ENCODE data around the gene RSU1. TPM values are rescaled to one million over a fixed set of nuclear protein-coding genes. Genes with fewer than 3 reads are reported as not detected.

Gene RSU1
- polyA plus RNA-seq, 2 donors, result 24.7 to 44.6 TPM

DNA sequence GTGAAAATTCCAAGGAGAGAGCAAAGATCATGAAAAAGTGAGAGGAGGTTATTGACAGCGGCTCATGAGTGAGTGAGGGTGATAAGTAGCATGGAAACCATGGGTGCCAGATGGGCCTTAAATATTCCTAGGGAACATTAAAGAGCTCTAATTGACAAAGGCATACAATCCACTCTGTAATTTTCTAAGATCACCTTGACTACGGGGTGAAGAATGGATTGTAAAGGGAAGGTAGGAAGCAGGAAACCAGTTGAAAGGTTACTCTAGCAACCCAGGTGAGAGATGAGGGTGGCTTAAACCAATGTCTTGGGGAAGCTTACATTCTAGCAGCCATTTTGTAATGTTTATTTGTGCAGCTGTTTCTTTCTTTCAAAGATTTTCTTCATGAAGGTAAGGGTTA lies 75.7 kb downstream of the RSU1 start:
- WGBS, 2 donors, result 86 to 96% methylated on average over 2 of the region's 2 CpGs
- no peak overlapping the region for H3K27ac ChIP-seq (ENCODE audit: low read depth in 2 of 2, low read length in 1 of 2)
- H3K9me3 ChIP-seq (ENCODE audit: control insufficient read depth in 2 of 2, insufficient read depth in 1 of 2, low read depth in 1 of 2, low read length in 1 of 2), result no peaks in the 10 kb centered on the region
- H3K4me3 ChIP-seq (ENCODE audit: low read depth in 1 of 2, low read length in 2 of 2), result no peak overlapping the region
- no peaks in the 10 kb centered on the region for H3K36me3 ChIP-seq (ENCODE audit: control insufficient read depth in 2 of 2, insufficient read depth in 2 of 2, low read length in 1 of 2)
- H3K4me1 ChIP-seq (ENCODE audit: control insufficient read depth in 2 of 2, insufficient read depth in 2 of 2, low read length in 1 of 2), result no peaks in the 10 kb centered on the region
- H3K27me3 ChIP-seq (ENCODE audit: control insufficient read depth in 1 of 2, insufficient read depth in 2 of 2, low read length in 2 of 2), result no peaks in the 10 kb centered on the region

DNA sequence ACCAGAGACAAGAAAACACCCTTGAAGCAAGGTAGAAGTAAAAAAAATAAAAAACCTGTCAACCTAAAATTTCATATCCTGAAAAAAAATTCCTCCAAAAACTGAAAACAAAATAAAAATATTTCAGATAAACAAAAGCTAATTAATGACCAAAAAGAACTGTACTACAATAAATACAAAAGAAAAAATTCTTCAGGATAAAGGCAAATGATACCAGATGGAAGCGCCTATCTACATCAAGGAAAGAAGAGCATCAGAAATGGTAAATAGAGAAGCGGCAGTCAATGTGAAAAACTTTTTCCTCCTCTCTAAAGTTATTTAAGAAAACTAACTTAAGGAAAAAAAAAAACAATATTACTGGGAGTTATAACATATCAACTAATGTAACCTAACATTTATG lies 79.8 kb downstream of the RSU1 start:
- 98% methylated on average over 2 of the region's 2 CpGs for WGBS, 2 donors
- Histone ChIP-seq H3K4me3 (ENCODE audit: low read depth in 1 of 2, low read length in 2 of 2) (no peak overlapping the region), H3K9me3 (ENCODE audit: control insufficient read depth in 2 of 2, insufficient read depth in 1 of 2, low read depth in 1 of 2, low read length in 1 of 2) (no peaks in the 10 kb centered on the region), H3K4me1 (ENCODE audit: control insufficient read depth in 2 of 2, insufficient read depth in 2 of 2, low read length in 1 of 2) (no peaks in the 10 kb centered on the region), H3K27me3 (ENCODE audit: control insufficient read depth in 1 of 2, insufficient read depth in 2 of 2, low read length in 2 of 2) (no peaks in the 10 kb centered on the region), H3K27ac (ENCODE audit: low read depth in 2 of 2, low read length in 1 of 2) (no peak overlapping the region), H3K36me3 (ENCODE audit: control insufficient read depth in 2 of 2, insufficient read depth in 2 of 2, low read length in 1 of 2) (no peaks in the 10 kb centered on the region)

DNA sequence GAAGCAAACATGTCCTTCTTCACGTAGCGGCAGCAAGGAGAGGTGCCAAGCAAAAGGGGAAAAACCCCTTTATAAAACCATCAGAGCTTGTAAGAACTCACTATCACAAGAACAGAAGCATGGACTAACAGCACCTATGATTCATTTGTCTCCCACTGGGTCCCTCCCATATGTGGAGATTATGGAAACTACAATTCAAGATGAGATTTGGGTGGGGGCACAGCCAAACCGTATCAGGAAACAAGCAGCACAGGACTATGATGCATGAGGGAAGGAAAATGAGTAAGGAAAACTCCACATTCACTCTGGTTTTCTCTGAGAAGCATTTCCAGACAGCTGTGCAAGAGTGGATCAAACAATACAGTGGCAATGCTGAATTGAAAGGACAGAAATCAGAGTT lies 81.6 kb downstream of the RSU1 start:
- H3K27ac ChIP-seq (ENCODE audit: low read depth in 2 of 2, low read length in 1 of 2), result no peak overlapping the region
- H3K36me3 ChIP-seq (ENCODE audit: control insufficient read depth in 2 of 2, insufficient read depth in 2 of 2, low read length in 1 of 2), result no peaks in the 10 kb centered on the region
- H3K4me3 ChIP-seq (ENCODE audit: low read depth in 1 of 2, low read length in 2 of 2), result no peak overlapping the region
- no peaks in the 10 kb centered on the region for H3K4me1 ChIP-seq (ENCODE audit: control insufficient read depth in 2 of 2, insufficient read depth in 2 of 2, low read length in 1 of 2)
- H3K9me3 ChIP-seq (ENCODE audit: control insufficient read depth in 2 of 2, insufficient read depth in 1 of 2, low read depth in 1 of 2, low read length in 1 of 2), result no peaks in the 10 kb centered on the region
- no peaks in the 10 kb centered on the region for H3K27me3 ChIP-seq (ENCODE audit: control insufficient read depth in 1 of 2, insufficient read depth in 2 of 2, low read length in 2 of 2)
- 94 to 97% methylated on average over 3 of the region's 3 CpGs for WGBS, 2 donors

DNA sequence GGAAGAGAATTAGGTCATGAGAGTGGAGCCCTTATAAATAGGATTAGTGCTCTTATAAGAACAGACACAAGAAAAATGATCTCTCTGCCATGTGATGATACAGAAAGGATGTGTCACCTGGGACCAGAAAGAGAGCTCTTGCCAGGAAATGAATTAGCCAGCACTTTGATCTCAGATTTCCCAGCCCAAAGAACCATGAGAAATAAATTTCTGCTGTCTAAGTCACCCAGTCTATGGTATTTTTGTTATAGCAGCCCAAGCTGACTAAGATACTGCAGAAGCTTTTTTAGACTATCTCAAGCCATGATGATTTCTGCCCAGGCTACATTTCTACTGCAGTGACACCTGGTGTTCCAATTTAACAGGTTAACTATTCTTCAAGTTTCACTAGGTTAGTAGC lies 84.8 kb downstream of the RSU1 start:
- no peak overlapping the region for H3K27ac ChIP-seq (ENCODE audit: low read depth in 2 of 2, low read length in 1 of 2)
- H3K4me3 ChIP-seq (ENCODE audit: low read depth in 1 of 2, low read length in 2 of 2), result no peak overlapping the region
- no peaks in the 10 kb centered on the region for H3K4me1 ChIP-seq (ENCODE audit: control insufficient read depth in 2 of 2, insufficient read depth in 2 of 2, low read length in 1 of 2)
- H3K36me3 ChIP-seq (ENCODE audit: control insufficient read depth in 2 of 2, insufficient read depth in 2 of 2, low read length in 1 of 2), result peaks cover 0 to 9% of the 10 kb centered on the region in 2 donors
- no peaks in the 10 kb centered on the region for H3K27me3 ChIP-seq (ENCODE audit: control insufficient read depth in 1 of 2, insufficient read depth in 2 of 2, low read length in 2 of 2)
- no peaks in the 10 kb centered on the region for H3K9me3 ChIP-seq (ENCODE audit: control insufficient read depth in 2 of 2, insufficient read depth in 1 of 2, low read depth in 1 of 2, low read length in 1 of 2)

DNA sequence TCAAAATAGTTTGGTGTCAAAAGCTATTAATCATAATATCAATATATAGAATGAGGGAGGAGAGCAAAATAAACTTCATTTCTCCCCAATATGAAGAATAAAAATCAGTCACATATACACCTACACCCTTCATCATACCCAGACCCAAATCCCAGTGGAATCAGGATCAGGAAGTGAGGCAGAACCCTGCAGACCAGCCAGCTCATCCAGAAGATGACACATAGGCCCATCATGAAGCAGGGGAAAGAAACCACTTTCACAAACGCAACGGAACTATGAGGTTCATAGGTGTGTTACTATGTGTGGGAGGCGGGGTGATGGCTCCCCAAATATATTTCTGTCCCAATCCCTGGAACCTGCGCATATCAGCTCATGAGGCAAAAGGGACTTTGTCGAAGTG lies 89.0 kb downstream of the RSU1 start:
- H3K36me3 ChIP-seq (ENCODE audit: control insufficient read depth in 2 of 2, insufficient read depth in 2 of 2, low read length in 1 of 2), result peaks cover 0 to 10% of the 10 kb centered on the region in 2 donors
- no peaks in the 10 kb centered on the region for H3K27me3 ChIP-seq (ENCODE audit: control insufficient read depth in 1 of 2, insufficient read depth in 2 of 2, low read length in 2 of 2)
- H3K4me3 ChIP-seq (ENCODE audit: low read depth in 1 of 2, low read length in 2 of 2), result no peak overlapping the region
- 98% methylated on average over 5 of the region's 5 CpGs for WGBS, 2 donors
- H3K27ac ChIP-seq (ENCODE audit: low read depth in 2 of 2, low read length in 1 of 2), result no peak overlapping the region
- H3K9me3 ChIP-seq (ENCODE audit: control insufficient read depth in 2 of 2, insufficient read depth in 1 of 2, low read depth in 1 of 2, low read length in 1 of 2), result no peaks in the 10 kb centered on the region
- H3K4me1 ChIP-seq (ENCODE audit: control insufficient read depth in 2 of 2, insufficient read depth in 2 of 2, low read length in 1 of 2), result no peaks in the 10 kb centered on the region

DNA sequence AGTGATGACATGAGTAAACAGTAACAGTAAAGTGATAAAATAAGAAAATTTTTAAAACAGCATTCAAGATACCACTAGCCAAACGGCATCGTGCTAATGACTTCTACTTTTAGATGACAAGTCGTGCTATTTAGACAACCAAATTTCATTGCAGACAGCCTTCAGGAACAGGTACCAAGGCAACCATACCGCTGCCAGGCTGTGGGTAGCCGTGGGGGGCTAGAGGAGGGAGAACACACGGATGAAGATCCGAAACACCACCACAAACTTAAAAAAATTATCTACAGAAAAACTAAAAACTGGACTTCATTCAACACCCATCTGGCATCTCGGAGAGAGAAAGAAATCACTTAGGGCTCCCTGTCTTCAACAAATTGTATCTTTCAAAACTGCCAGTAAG lies 89.6 kb downstream of the RSU1 start:
- Histone ChIP-seq H3K36me3 (ENCODE audit: control insufficient read depth in 2 of 2, insufficient read depth in 2 of 2, low read length in 1 of 2) (peaks cover 0 to 10% of the 10 kb centered on the region in 2 donors), H3K4me1 (ENCODE audit: control insufficient read depth in 2 of 2, insufficient read depth in 2 of 2, low read length in 1 of 2) (no peaks in the 10 kb centered on the region), H3K4me3 (ENCODE audit: low read depth in 1 of 2, low read length in 2 of 2) (no peak overlapping the region), H3K9me3 (ENCODE audit: control insufficient read depth in 2 of 2, insufficient read depth in 1 of 2, low read depth in 1 of 2, low read length in 1 of 2) (no peaks in the 10 kb centered on the region), H3K27me3 (ENCODE audit: control insufficient read depth in 1 of 2, insufficient read depth in 2 of 2, low read length in 2 of 2) (no peaks in the 10 kb centered on the region), H3K27ac (ENCODE audit: low read depth in 2 of 2, low read length in 1 of 2) (no peak overlapping the region)
- WGBS, 2 donors, result 97% methylated on average over 8 of the region's 8 CpGs

DNA sequence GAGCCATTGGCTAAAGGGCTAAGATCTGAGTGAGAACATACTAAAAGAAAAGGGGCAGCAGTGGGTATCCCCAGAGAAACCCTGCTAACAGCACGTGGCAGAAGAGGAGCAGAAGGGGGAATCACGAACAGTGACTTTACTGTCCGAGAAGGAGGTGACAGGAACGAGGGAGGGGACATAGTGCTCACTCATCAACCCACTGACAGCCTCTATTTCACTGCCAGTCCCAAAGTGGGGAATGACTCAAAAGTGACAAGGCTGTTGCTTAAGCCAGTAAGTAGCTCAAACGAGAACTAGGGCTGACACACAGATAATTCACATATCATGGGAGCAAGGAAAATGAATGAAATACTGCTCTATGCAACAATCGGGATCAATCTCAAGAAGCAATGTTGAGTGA lies 92.7 kb downstream of the RSU1 start:
- Histone ChIP-seq H3K36me3 (ENCODE audit: control insufficient read depth in 2 of 2, insufficient read depth in 2 of 2, low read length in 1 of 2) (peaks cover 8 to 13% of the 10 kb centered on the region in 2 donors), H3K27me3 (ENCODE audit: control insufficient read depth in 1 of 2, insufficient read depth in 2 of 2, low read length in 2 of 2) (no peaks in the 10 kb centered on the region), H3K27ac (ENCODE audit: low read depth in 2 of 2, low read length in 1 of 2) (no peak overlapping the region), H3K9me3 (ENCODE audit: control insufficient read depth in 2 of 2, insufficient read depth in 1 of 2, low read depth in 1 of 2, low read length in 1 of 2) (no peaks in the 10 kb centered on the region), H3K4me1 (ENCODE audit: control insufficient read depth in 2 of 2, insufficient read depth in 2 of 2, low read length in 1 of 2) (no peaks in the 10 kb centered on the region), H3K4me3 (ENCODE audit: low read depth in 1 of 2, low read length in 2 of 2) (no peak overlapping the region)
- WGBS, 2 donors, result 74 to 83% methylated on average over 6 of the region's 6 CpGs

DNA sequence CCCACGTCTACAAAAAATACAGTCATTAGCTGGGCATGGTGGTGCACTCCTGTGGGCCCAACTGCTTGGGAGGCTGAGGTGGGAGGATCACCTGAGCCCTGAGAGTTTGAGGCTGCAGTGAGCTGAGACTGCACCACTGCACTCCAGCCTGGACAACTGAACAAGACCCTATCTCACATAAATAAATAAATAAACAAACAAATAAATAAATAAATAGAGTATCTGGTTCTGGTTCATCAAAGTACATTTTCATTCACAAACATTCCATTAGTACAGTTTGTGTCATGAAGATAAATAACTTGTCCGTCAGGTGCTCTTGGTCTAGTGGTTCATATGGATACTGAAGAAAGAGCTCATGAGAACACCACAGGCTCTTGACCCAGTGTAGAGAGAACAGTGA lies 96.4 kb downstream of the RSU1 start:
- Histone ChIP-seq H3K36me3 (ENCODE audit: control insufficient read depth in 2 of 2, insufficient read depth in 2 of 2, low read length in 1 of 2) (peaks cover 7 to 11% of the 10 kb centered on the region in 2 donors), H3K4me1 (ENCODE audit: control insufficient read depth in 2 of 2, insufficient read depth in 2 of 2, low read length in 1 of 2) (no peaks in the 10 kb centered on the region), H3K27ac (ENCODE audit: low read depth in 2 of 2, low read length in 1 of 2) (no peak overlapping the region), H3K27me3 (ENCODE audit: control insufficient read depth in 1 of 2, insufficient read depth in 2 of 2, low read length in 2 of 2) (no peaks in the 10 kb centered on the region), H3K9me3 (ENCODE audit: control insufficient read depth in 2 of 2, insufficient read depth in 1 of 2, low read depth in 1 of 2, low read length in 1 of 2) (no peaks in the 10 kb centered on the region), H3K4me3 (ENCODE audit: low read depth in 1 of 2, low read length in 2 of 2) (no peak overlapping the region)
- 95 to 98% methylated on average over 2 of the region's 2 CpGs for WGBS, 2 donors

DNA sequence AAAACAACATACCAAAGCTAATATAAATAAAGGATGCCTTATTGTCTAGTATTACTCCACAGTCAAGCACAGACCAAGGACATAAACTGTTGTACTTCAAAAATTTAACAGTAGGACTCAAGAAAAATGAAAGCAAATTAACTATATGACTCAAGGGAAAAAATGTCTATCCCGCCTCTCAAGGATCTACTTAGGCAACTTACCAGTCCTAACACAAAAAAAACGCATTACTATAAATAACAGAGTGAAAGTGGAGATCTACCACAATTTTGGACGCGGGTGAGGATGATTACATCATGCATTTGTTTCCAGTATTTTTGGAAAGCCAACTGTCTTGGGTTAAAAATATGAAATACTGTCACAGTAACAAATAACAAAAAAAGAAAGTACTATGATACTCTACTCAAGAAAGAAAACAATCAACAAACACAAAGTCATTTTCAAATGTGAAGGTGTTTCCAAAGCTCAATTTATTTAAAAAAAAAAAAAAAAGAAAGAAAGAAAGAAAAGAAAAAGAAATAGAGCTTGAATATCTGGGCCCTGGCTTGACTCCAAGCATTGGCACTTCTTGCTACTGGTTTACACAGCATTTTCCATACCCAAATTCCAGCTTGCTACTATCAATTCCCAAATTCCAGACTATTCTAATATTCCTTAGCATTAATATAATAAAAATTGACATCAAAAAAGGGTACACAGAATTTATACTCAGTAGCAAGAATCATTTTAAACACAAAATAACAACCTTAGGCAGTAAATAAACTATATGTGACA lies 99.4 kb downstream of the RSU1 start:
- Histone ChIP-seq H3K27me3 (ENCODE audit: control insufficient read depth in 1 of 2, insufficient read depth in 2 of 2, low read length in 2 of 2) (no peaks in the 10 kb centered on the region), H3K4me1 (ENCODE audit: control insufficient read depth in 2 of 2, insufficient read depth in 2 of 2, low read length in 1 of 2) (no peaks in the 10 kb centered on the region), H3K9me3 (ENCODE audit: control insufficient read depth in 2 of 2, insufficient read depth in 1 of 2, low read depth in 1 of 2, low read length in 1 of 2) (peaks cover 0 to 11% of the 10 kb centered on the region in 2 donors), H3K4me3 (ENCODE audit: low read depth in 1 of 2, low read length in 2 of 2) (no peak overlapping the region), H3K36me3 (ENCODE audit: control insufficient read depth in 2 of 2, insufficient read depth in 2 of 2, low read length in 1 of 2) (peaks cover 7 to 11% of the 10 kb centered on the region in 2 donors), H3K27ac (ENCODE audit: low read depth in 2 of 2, low read length in 1 of 2) (no peak overlapping the region)
- WGBS, 2 donors, result 76 to 83% methylated on average over 4 of the region's 4 CpGs

DNA sequence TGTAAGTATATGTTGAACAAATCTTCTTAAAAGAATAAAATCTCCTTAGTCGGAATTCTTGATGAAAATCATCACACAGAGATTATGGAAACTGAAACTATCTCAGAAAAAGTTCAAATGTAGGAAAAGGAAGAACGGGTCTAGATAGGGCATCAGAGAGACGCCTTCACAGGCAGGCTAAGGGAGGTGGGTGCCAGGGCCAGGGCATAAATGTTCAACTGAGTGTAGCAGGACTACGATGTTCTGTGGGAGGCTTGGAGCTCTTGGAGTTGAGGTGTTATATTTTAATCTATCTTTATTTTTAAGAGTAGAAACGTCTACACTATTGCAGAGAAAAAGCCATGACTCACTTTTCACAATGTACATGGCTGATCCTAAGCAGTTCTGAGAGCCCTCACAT lies 101.2 kb downstream of the RSU1 start:
- H3K36me3 ChIP-seq (ENCODE audit: control insufficient read depth in 2 of 2, insufficient read depth in 2 of 2, low read length in 1 of 2), result peaks cover 3 to 7% of the 10 kb centered on the region in 2 donors
- no peaks in the 10 kb centered on the region for H3K4me1 ChIP-seq (ENCODE audit: control insufficient read depth in 2 of 2, insufficient read depth in 2 of 2, low read length in 1 of 2)
- H3K27me3 ChIP-seq (ENCODE audit: control insufficient read depth in 1 of 2, insufficient read depth in 2 of 2, low read length in 2 of 2), result no peaks in the 10 kb centered on the region
- H3K27ac ChIP-seq (ENCODE audit: low read depth in 2 of 2, low read length in 1 of 2), result no peak overlapping the region
- H3K9me3 ChIP-seq (ENCODE audit: control insufficient read depth in 2 of 2, insufficient read depth in 1 of 2, low read depth in 1 of 2, low read length in 1 of 2), result peaks cover 0 to 11% of the 10 kb centered on the region in 2 donors
- H3K4me3 ChIP-seq (ENCODE audit: low read depth in 1 of 2, low read length in 2 of 2), result no peak overlapping the region
- 88 to 90% methylated on average over 5 of the region's 5 CpGs for WGBS, 2 donors

All from esophagus (tissue), 2 donors.